H1 (cell line): ENCODE results near the gene DCTN1.

Experiments
- CBX5 ChIP-seq: fragments of 300-800, 300-1000 bp; sonication (generic); IDR thresholded peaks from 2 replicates; pipeline ENCODE4 v1.7.1; 2016; ENCODE audit warnings: antibody characterized with exemption, low read length, low read depth
- CREB1 ChIP-seq: IDR thresholded peaks from 2 replicates; pipeline ENCODE4 v1.6.1; 2012; ENCODE audit warnings: inconsistent platforms
- CTCF ChIP-seq, 3 experiments: IDR thresholded peaks; 1 replicate in 2 of 3; 2 replicates in 1 of 3; pipeline versions ENCODE4 v1.5.1 to v1.6.1; 2011; ENCODE audit warnings: low read length in 3 of 3, mild to moderate bottlenecking in 3 of 3, inconsistent platforms in 2 of 3, low read depth in 1 of 3, moderate library complexity in 1 of 3; ENCODE audit not compliant: insufficient read depth in 1 of 3; ENCODE audit errors: control extremely low read depth in 1 of 3
- EP300 ChIP-seq, 2 experiments: IDR thresholded peaks; 1 replicate in 1 of 2; 2 replicates in 1 of 2; pipeline ENCODE4 v1.6.1; 2011 to 2012; ENCODE audit warnings: low read depth in 2 of 2, low read length in 2 of 2, mild to moderate bottlenecking in 2 of 2, borderline replicate concordance in 1 of 2, inconsistent platforms in 1 of 2, moderate library complexity in 1 of 2
- MAFK ChIP-seq: IDR thresholded peaks from 2 replicates; pipeline ENCODE4 v1.6.1; 2012; ENCODE audit warnings: low read depth, mild to moderate bottlenecking, improper control_type of control experiment, low read length
- MAX ChIP-seq: IDR thresholded peaks from 2 replicates; pipeline ENCODE4 v1.6.1; 2012; ENCODE audit warnings: inconsistent platforms
- PHF8 ChIP-seq: fragments of 200-600 bp; sonication (generic); conservative IDR thresholded peaks from 2 replicates; pipeline ENCODE4 v1.7.1; 2012; ENCODE audit warnings: low read depth, mild to moderate bottlenecking, inconsistent platforms, low read length, moderate library complexity
- POLR2AphosphoS5 ChIP-seq: IDR thresholded peaks from 2 replicates; pipeline ENCODE4 v1.6.1; 2011; ENCODE audit warnings: low read depth, low read length
- RAD21 ChIP-seq, 2 experiments: IDR thresholded peaks in 1 of 2; conservative IDR thresholded peaks in 1 of 2; 2 replicates each; pipeline ENCODE4 v1.6.1; 2011; ENCODE audit warnings: low read depth in 2 of 2, low read length in 2 of 2, improper control_type of control experiment in 1 of 2, inconsistent platforms in 1 of 2, mild to moderate bottlenecking in 1 of 2, moderate library complexity in 1 of 2
- SUZ12 ChIP-seq: fragments of 200-600 bp; sonication (generic); IDR thresholded peaks from 2 replicates; pipeline ENCODE4 v1.6.1; 2012; ENCODE audit warnings: mild to moderate bottlenecking, inconsistent platforms, low read length, moderate library complexity, mixed read lengths
- TAF1 ChIP-seq: IDR thresholded peaks from 2 replicates; pipeline ENCODE4 v1.6.1; 2011; ENCODE audit warnings: mild to moderate bottlenecking, low read depth, low read length

- TF ChIP-seq CTCF (IDR thresholded peaks at IDR 0.05; ENCODE audit: control extremely low read depth in 1 of 3, insufficient read depth in 1 of 3, low read depth in 1 of 3, low read length in 3 of 3) (no peak), MAFK (no peak), CBX5 (no peak), RAD21 (IDR thresholded peaks at IDR 0.05 in 1 of 2, conservative IDR thresholded peaks at IDR 0.05 in 1 of 2; ENCODE audit: low read depth in 2 of 2, low read length in 2 of 2) (no peak), POLR2AphosphoS5 (no peak), PHF8 (no peak), TAF1 (no peak), SUZ12 (no peak), MAX (no peak), CREB1 (no peak), EP300 (IDR thresholded peaks at IDR 0.05; ENCODE audit: borderline replicate concordance in 1 of 2, low read depth in 2 of 2, low read length in 2 of 2) (no peak)
Observed at GRCh38 chr2:74343316-74343715, 36.8 kb downstream of the DCTN1 start, which contains the start of gene SLC4A5.
